Fibroblast of lung (primary cell): ENCODE results near the gene ELP4. TPM values are rescaled to one million over a fixed set of nuclear protein-coding genes. Genes with fewer than 3 reads are reported as not detected.

Experiments
- DNase-seq, 2 donors: peaks; one replicate each; pipeline versions ENCODE4 v3.0.0 to v3.0.0-alpha.2; 2010; ENCODE audit warnings: low read depth in 2 of 2
- H2AFZ ChIP-seq: 2 replicates; pipeline ENCODE4 v1.5.1; 2012; ENCODE audit warnings: low read length, control low read depth, inconsistent platforms
- H3K27ac ChIP-seq: 2 replicates; pipeline ENCODE4 v1.5.1; 2011; ENCODE audit warnings: low read length, control low read depth; ENCODE audit not compliant: insufficient read depth
- H3K27me3 ChIP-seq: 2 replicates; pipeline ENCODE4 v1.5.1; 2011; ENCODE audit warnings: mild to moderate bottlenecking, low read length; ENCODE audit not compliant: control insufficient read depth, insufficient read depth
- H3K36me3 ChIP-seq: 2 replicates; pipeline ENCODE4 v1.5.1; 2011; ENCODE audit warnings: low read length; ENCODE audit not compliant: control insufficient read depth, insufficient read depth
- H3K4me1 ChIP-seq: 2 replicates; pipeline ENCODE4 v1.5.1; 2011; ENCODE audit warnings: low read length; ENCODE audit not compliant: control insufficient read depth, insufficient read depth; ENCODE audit errors: extremely low read depth
- H3K4me2 ChIP-seq: 2 replicates; pipeline ENCODE4 v1.5.1; 2011; ENCODE audit warnings: low read length, control low read depth; ENCODE audit not compliant: insufficient read depth; ENCODE audit errors: extremely low read depth
- H3K4me3 ChIP-seq, 4 experiments: fragments of 200-600 bp in 1 of 4; sonication (generic) in 1 of 4; replicated peaks in 1 of 4; 2 replicates each; pipeline ENCODE4 v1.5.1; 2011 to 2016; ENCODE audit warnings: low read length in 4 of 4, low read depth in 3 of 4, mild to moderate bottlenecking in 3 of 4, control low read depth in 2 of 4, inconsistent platforms in 1 of 4, mixed read lengths in 1 of 4; ENCODE audit not compliant: insufficient read depth in 1 of 4; ENCODE audit errors: control extremely low read depth in 1 of 4
- H3K79me2 ChIP-seq: 2 replicates; pipeline ENCODE4 v1.5.1; 2012; ENCODE audit warnings: mild to moderate bottlenecking, low read length, inconsistent platforms; ENCODE audit not compliant: control insufficient read depth, insufficient read depth
- H3K9ac ChIP-seq: 2 replicates; pipeline ENCODE4 v1.5.1; 2011; ENCODE audit warnings: mild to moderate bottlenecking, low read length, control low read depth; ENCODE audit not compliant: insufficient read depth
- H3K9me3 ChIP-seq: 2 replicates; pipeline ENCODE4 v1.5.1; 2012; ENCODE audit warnings: low read depth, low read length; ENCODE audit not compliant: control insufficient read depth, insufficient read depth
- H4K20me1 ChIP-seq: 2 replicates; pipeline ENCODE4 v1.5.1; 2011; ENCODE audit warnings: low read length; ENCODE audit not compliant: control insufficient read depth, insufficient read depth; ENCODE audit errors: extremely low read depth
- CTCF ChIP-seq, 2 donors: IDR thresholded peaks in 1 of 2; conservative IDR thresholded peaks in 1 of 2; 1 replicate in 1 of 2; 2 replicates in 1 of 2; pipeline ENCODE4 v1.5.1; 2011 to 2012; ENCODE audit warnings: low read length in 2 of 2, control low read depth in 1 of 2, inconsistent platforms in 1 of 2, low read depth in 1 of 2, mild to moderate bottlenecking in 1 of 2
- EZH2 ChIP-seq: IDR thresholded peaks from 2 replicates; pipeline ENCODE4 v1.5.1; 2012; ENCODE audit warnings: low read length, control low read depth, mild to moderate bottlenecking; ENCODE audit errors: missing control alignments
- polyA plus RNA-seq, 2 donors: library from polyadenylated mRNA; depleted of rRNA in 1 of 2; stranded (reverse) in 1 of 2; unstranded in 1 of 2; fragments of >200 nt; gene quantifications; 2 replicates each; pipeline ENCODE4 v1.2.1, GENCODE V29; 2011 to 2012; ENCODE audit warnings: missing spikeins in 1 of 2
- total RNA-seq: library from RNA; depleted of rRNA; stranded (reverse); fragments of >200 nt; gene quantifications from 2 replicates; pipeline ENCODE4 v1.2.1, GENCODE V29; 2014

Gene ELP4
- total and polyA plus RNA-seq, 2 donors (not counting 1 experiment from before 2014, with no cell fraction given), result 11.7 to 13.1 TPM

- H3K4me2 ChIP-seq, result no peak overlapping the region
- H3K27me3 ChIP-seq, result no peaks in the 10 kb centered on the region
- DNase-seq, result no peak
- H3K79me2 ChIP-seq, result no peaks in the 10 kb centered on the region
- TF ChIP-seq EZH2 (no peak), CTCF (conservative IDR thresholded peaks at IDR 0.05 in 1 of 2, IDR thresholded peaks at IDR 0.05 in 1 of 2; ENCODE audit: low read depth in 1 of 2, low read length in 2 of 2) (no peak)
- no peaks in the 10 kb centered on the region for H3K9me3 ChIP-seq
- H3K9ac ChIP-seq, result no peak overlapping the region
- H3K4me1 ChIP-seq, result no peaks in the 10 kb centered on the region
- H3K27ac ChIP-seq, result no peak overlapping the region
- no peaks in the 10 kb centered on the region for H3K36me3 ChIP-seq
- no peak overlapping the region for H3K4me3 ChIP-seq
- H2AFZ ChIP-seq, result no peak overlapping the region
- H4K20me1 ChIP-seq, result no peaks in the 10 kb centered on the region
These were observed 97.3 kb downstream of the ELP4 start for GRCh38 chr11:31606893-31607292.

GRCh38 chr11:31607914-31608313, 98.3 kb downstream of the ELP4 start:
- no peaks in the 10 kb centered on the region for H3K4me1 ChIP-seq
- DNase-seq, result no peak
- no peaks in the 10 kb centered on the region for H3K36me3 ChIP-seq
- no peaks in the 10 kb centered on the region for H4K20me1 ChIP-seq
- no peaks in the 10 kb centered on the region for H3K27me3 ChIP-seq
- no peak overlapping the region for H3K4me2 ChIP-seq
- TF ChIP-seq EZH2 (no peak), CTCF (conservative IDR thresholded peaks at IDR 0.05 in 1 of 2, IDR thresholded peaks at IDR 0.05 in 1 of 2; ENCODE audit: low read depth in 1 of 2, low read length in 2 of 2) (no peak)
- H3K79me2 ChIP-seq, result no peaks in the 10 kb centered on the region
- no peak overlapping the region for H2AFZ ChIP-seq
- H3K9me3 ChIP-seq, result no peaks in the 10 kb centered on the region
- no peak overlapping the region for H3K9ac ChIP-seq
- no peak overlapping the region for H3K27ac ChIP-seq
- H3K4me3 ChIP-seq, result no peak overlapping the region

- no peaks in the 10 kb centered on the region for H4K20me1 ChIP-seq
- H3K4me2 ChIP-seq, result no peak overlapping the region
- no peak overlapping the region for H3K27ac ChIP-seq
- TF ChIP-seq CTCF (conservative IDR thresholded peaks at IDR 0.05 in 1 of 2, IDR thresholded peaks at IDR 0.05 in 1 of 2; ENCODE audit: low read depth in 1 of 2, low read length in 2 of 2) (no peak), EZH2 (no peak)
- no peak overlapping the region for H3K4me3 ChIP-seq
- no peak overlapping the region for H2AFZ ChIP-seq
- no peaks in the 10 kb centered on the region for H3K36me3 ChIP-seq
- H3K9me3 ChIP-seq, result no peaks in the 10 kb centered on the region
- no peaks in the 10 kb centered on the region for H3K4me1 ChIP-seq
- no peaks in the 10 kb centered on the region for H3K27me3 ChIP-seq
- H3K9ac ChIP-seq, result no peak overlapping the region
- no peaks in the 10 kb centered on the region for H3K79me2 ChIP-seq
- no peak for DNase-seq
These were observed 99.4 kb downstream of the ELP4 start for GRCh38 chr11:31608995-31609394.
